ENCODE data around the gene PRKCB. TPM values are rescaled to one million over a fixed set of nuclear protein-coding genes. Genes with fewer than 3 reads are reported as not detected.

The PRKCB gene
- polyA plus RNA-seq, 3 donors = 57.4 to 87.4 (median 75.5) TPM

- H3K4me3 ChIP-seq (replicated peaks in 1 of 3; ENCODE audit: low read depth in 2 of 3, low read length in 3 of 3) = no peak overlapping the region
These were observed 98.9 kb downstream of the PRKCB start for GRCh38 chr16:23934610-23935236.

GRCh38 chr16:23940111-23940510, 104.3 kb downstream of the PRKCB start:
- Histone ChIP-seq H3K36me3 (replicated peaks in 1 of 2; ENCODE audit: control insufficient read depth in 1 of 2, insufficient read depth in 2 of 2, low read length in 2 of 2) (peaks cover 0 to 6% of the 10 kb centered on the region in 2 donors), H3K27ac (ENCODE audit: low read depth in 1 of 2, low read length in 2 of 2) (no peak overlapping the region), H3K27me3 (ENCODE audit: control insufficient read depth in 2 of 2, insufficient read depth in 2 of 2, low read length in 2 of 2) (no peaks in the 10 kb centered on the region), H3K9ac (ENCODE audit: insufficient read depth, low read length, poor library complexity, severe bottlenecking) (no peak overlapping the region), H2AFZ (ENCODE audit: insufficient read depth, low read depth, low read length, poor library complexity, severe bottlenecking) (no peak overlapping the region), H3K4me3 (replicated peaks in 1 of 3; ENCODE audit: low read depth in 2 of 3, low read length in 3 of 3) (no peak overlapping the region), H3K9me3 (replicated peaks in 1 of 2; ENCODE audit: control insufficient read depth in 1 of 2, insufficient read depth in 1 of 2, low read length in 2 of 2) (no peaks in the 10 kb centered on the region), H3K79me2 (ENCODE audit: insufficient read depth, low read length) (peaks cover 73% of the 10 kb centered on the region), H3K4me2 (replicated peaks; ENCODE audit: extremely low read depth, low read length, poor library complexity, severe bottlenecking) (no peak overlapping the region), H3K4me1 (ENCODE audit: control insufficient read depth in 1 of 2, insufficient read depth in 2 of 2, low read length in 2 of 2) (peaks cover 5 to 8% of the 10 kb centered on the region in 2 donors), H4K20me1 (ENCODE audit: insufficient read depth, low read length) (peaks cover 98% of the 10 kb centered on the region)
- peaks cover 5 to 12% of the 10 kb centered on the region in 2 donors for H3K36me3 Mint-ChIP-seq
- intact Hi-C loops (cut with micrococcal nuclease) = no loop called here
- peaks cover 26% of the 10 kb centered on the region for H3K4me1 Mint-ChIP-seq
- DNase-seq = no peak
- no peaks in the 10 kb centered on the region for H3K27me3 Mint-ChIP-seq (ENCODE audit: low read depth in 3 of 3)
- H3K4me3 Mint-ChIP-seq = no peak overlapping the region
- H3K27ac Mint-ChIP-seq = no peak overlapping the region
- TF ChIP-seq CTCF (IDR thresholded peaks at IDR 0.05) = no peak
- peaks cover 0 to 1% (median 0%) of the 10 kb centered on the region in 7 donors for H3K9me3 Mint-ChIP-seq

More at GRCh38 chr16:23934610-23935236, 98.9 kb downstream of the PRKCB start:
- peaks cover 0 to 3% (median 0%) of the 10 kb centered on the region in 7 donors for H3K9me3 Mint-ChIP-seq
- Histone ChIP-seq H3K79me2 (ENCODE audit: insufficient read depth, low read length) (peaks cover 89% of the 10 kb centered on the region), H4K20me1 (ENCODE audit: insufficient read depth, low read length) (peaks cover 100% of the 10 kb centered on the region), H3K27ac (ENCODE audit: low read depth in 1 of 2, low read length in 2 of 2) (no peak overlapping the region), H3K9ac (ENCODE audit: insufficient read depth, low read length, poor library complexity, severe bottlenecking) (no peak overlapping the region), H3K9me3 (replicated peaks in 1 of 2; ENCODE audit: control insufficient read depth in 1 of 2, insufficient read depth in 1 of 2, low read length in 2 of 2) (no peaks in the 10 kb centered on the region), H3K36me3 (replicated peaks in 1 of 2; ENCODE audit: control insufficient read depth in 1 of 2, insufficient read depth in 2 of 2, low read length in 2 of 2) (peaks cover 0 to 13% of the 10 kb centered on the region in 2 donors), H3K4me1 (ENCODE audit: control insufficient read depth in 1 of 2, insufficient read depth in 2 of 2, low read length in 2 of 2) (peaks cover 5 to 8% of the 10 kb centered on the region in 2 donors), H3K27me3 (ENCODE audit: control insufficient read depth in 2 of 2, insufficient read depth in 2 of 2, low read length in 2 of 2) (no peaks in the 10 kb centered on the region), H2AFZ (ENCODE audit: insufficient read depth, low read depth, low read length, poor library complexity, severe bottlenecking) (no peak overlapping the region), H3K4me2 (replicated peaks; ENCODE audit: extremely low read depth, low read length, poor library complexity, severe bottlenecking) (no peak overlapping the region)
- H3K4me1 Mint-ChIP-seq = peaks cover 31% of the 10 kb centered on the region
- H3K36me3 Mint-ChIP-seq = peaks cover 13 to 16% of the 10 kb centered on the region in 2 donors
- H3K27me3 Mint-ChIP-seq (ENCODE audit: low read depth in 3 of 3) = no peaks in the 10 kb centered on the region
- H3K4me3 Mint-ChIP-seq = no peak overlapping the region
- intact Hi-C loops (cut with micrococcal nuclease) = no loop called here
- no peak for TF ChIP-seq CTCF (IDR thresholded peaks at IDR 0.05)
- H3K27ac Mint-ChIP-seq = peak overlapping the region in 4 of 7 donors; percentile 16 to 51 (median 34)
- no peak for DNase-seq
- 71% methylated on average over 5 of the region's 8 CpGs for WGBS (ENCODE audit: insufficient coverage)

Measured in CD14-positive monocyte (primary cell).